Activated naive CD4-positive, alpha-beta T cell treated with anti-CD3 and anti-CD28 coated beads, Interleukin-2, amount 10 ng/mL, durations not matched to agents 7 days and 5 days (primary cell): ENCODE data around the gene POU1F1.

ENCODE experiments used
- CTCF ChIA-PET: fragments of 350-600 bp; sonication (Branson Sonifier 250); formaldehyde crosslinking; loops from one replicate; lab custom pipeline; 2021; ENCODE audit warnings: antibody characterized with exemption; lab: Charles Lee
- DNase-seq: peaks from one replicate; pipeline ENCODE4 v3.0.0-alpha.2; 2020
- H3K27ac Mint-ChIP-seq: one replicate; pipeline ENCODE4 v1.8.0; 2021; ENCODE audit warnings: mild to moderate bottlenecking, moderate library complexity, mixed read lengths
- H3K27me3 Mint-ChIP-seq: one replicate; pipeline ENCODE4 v1.8.0; 2021; ENCODE audit warnings: mild to moderate bottlenecking, mixed read lengths
- H3K36me3 Mint-ChIP-seq: one replicate; pipeline ENCODE4 v1.8.0; 2021; ENCODE audit warnings: mixed read lengths
- H3K4me1 Mint-ChIP-seq: one replicate; pipeline ENCODE4 v1.8.0; 2021; ENCODE audit warnings: mixed read lengths
- H3K4me3 Mint-ChIP-seq: one replicate; pipeline ENCODE4 v1.8.0; 2021; ENCODE audit warnings: mild to moderate bottlenecking, moderate library complexity, mixed read lengths
- H3K9me3 Mint-ChIP-seq: one replicate; pipeline ENCODE4 v1.8.0; 2021; ENCODE audit warnings: mixed read lengths

The POU1F1 gene

GRCh38 chr3:87233805-87234204 is 42.6 kb downstream of the POU1F1 start:
- H3K9me3 Mint-ChIP-seq = no peaks in the 10 kb centered on the region
- CTCF ChIA-PET = interaction anchor here (1.0 kb wide), 1 partner anchor 26 kb away, joined by 4 read pairs; no protein-coding TSS in a partner anchor
- H3K4me3 Mint-ChIP-seq = no peak overlapping the region
- peaks cover 13% of the 10 kb centered on the region for H3K36me3 Mint-ChIP-seq
- no peaks in the 10 kb centered on the region for H3K27me3 Mint-ChIP-seq
- no peak for DNase-seq
- H3K27ac Mint-ChIP-seq = no peak overlapping the region
- peaks cover 14% of the 10 kb centered on the region for H3K4me1 Mint-ChIP-seq

GRCh38 chr3:87229113-87229512 is 47.3 kb downstream of the POU1F1 start:
- CTCF ChIA-PET = no interaction called here
- DNase-seq = no peak
- Mint-ChIP-seq H3K27ac (no peak overlapping the region), H3K4me1 (peaks cover 26% of the 10 kb centered on the region), H3K4me3 (no peak overlapping the region), H3K36me3 (peaks cover 10% of the 10 kb centered on the region), H3K27me3 (peaks cover 20% of the 10 kb centered on the region), H3K9me3 (no peaks in the 10 kb centered on the region)

DNA sequence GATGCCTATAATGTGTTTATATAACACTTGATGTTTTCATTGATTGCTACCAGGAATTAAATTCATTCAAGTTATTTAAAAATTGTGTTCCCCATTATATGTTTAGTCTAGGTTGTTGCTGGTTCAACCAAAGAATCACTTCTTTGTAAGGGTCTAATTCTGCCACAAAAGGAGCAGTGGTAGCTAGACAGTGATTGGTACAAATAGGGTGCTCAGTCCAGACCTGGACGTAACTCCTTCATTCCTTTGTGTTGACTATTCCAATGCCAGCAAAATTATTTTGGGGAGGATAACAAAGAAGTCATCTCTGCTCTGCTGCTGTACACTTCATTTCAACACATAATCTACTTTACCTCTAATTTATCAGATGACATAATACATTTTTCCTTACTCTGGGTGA is 48.1 kb downstream of the POU1F1 start:
- peaks cover 26% of the 10 kb centered on the region for H3K4me1 Mint-ChIP-seq
- H3K27me3 Mint-ChIP-seq = peaks cover 22% of the 10 kb centered on the region
- H3K4me3 Mint-ChIP-seq = peak overlapping the region; percentile 96
- DNase-seq = no peak
- no peak overlapping the region for H3K27ac Mint-ChIP-seq
- H3K36me3 Mint-ChIP-seq = peaks cover 10% of the 10 kb centered on the region
- CTCF ChIA-PET = interaction anchor here (1.1 kb wide), 1 partner anchor 31 kb away, joined by 3 read pairs; no protein-coding TSS in a partner anchor
- no peaks in the 10 kb centered on the region for H3K9me3 Mint-ChIP-seq

DNA sequence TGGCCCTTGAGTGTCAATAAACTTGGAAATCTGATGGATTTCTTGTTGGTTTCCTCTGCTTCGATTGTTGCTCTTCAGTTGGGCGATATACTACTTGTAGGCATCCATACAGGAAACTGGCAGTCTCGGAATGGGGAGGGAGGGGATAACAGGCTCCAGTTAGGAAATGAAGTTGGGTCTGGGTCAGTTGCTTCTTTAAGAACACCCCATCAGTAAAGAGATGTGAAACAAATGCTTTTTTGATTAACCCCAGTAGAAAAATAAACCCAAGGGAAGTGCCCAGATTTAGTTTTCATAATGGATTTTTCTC is 48.6 kb downstream of the POU1F1 start:
- peaks cover 26% of the 10 kb centered on the region for H3K4me1 Mint-ChIP-seq
- CTCF ChIA-PET = interaction anchor here (1.1 kb wide), 1 partner anchor 32 kb away, joined by 3 read pairs; no protein-coding TSS in a partner anchor
- peak overlapping the region; percentile 96 for H3K4me3 Mint-ChIP-seq
- H3K9me3 Mint-ChIP-seq = no peaks in the 10 kb centered on the region
- H3K36me3 Mint-ChIP-seq = peaks cover 10% of the 10 kb centered on the region
- DNase-seq = no peak
- peak overlapping the region; percentile 92 for H3K27ac Mint-ChIP-seq
- H3K27me3 Mint-ChIP-seq = peaks cover 22% of the 10 kb centered on the region

- Mint-ChIP-seq H3K4me3 (peak within 1 kb of the TSS; percentile 96), H3K4me1 (peaks cover 26% of the 10 kb centered on the region), H3K27ac (peak within 1 kb of the TSS; percentile 92), H3K27me3 (peaks cover 23% of the 10 kb centered on the region), H3K36me3 (peaks cover 10% of the 10 kb centered on the region), H3K9me3 (no peaks in the 10 kb centered on the region)
- peak; percentile 94 for DNase-seq
- CTCF ChIA-PET = interaction anchor here (0.7 to 1.1 kb wide), 2 partner anchors 32 to 71 kb away, joined by 3 read pairs; no protein-coding TSS in a partner anchor
Measured at GRCh38 chr3:87227104-87227834, 49.1 kb downstream of the POU1F1 start, which contains the start of gene CHMP2B. Gene CHMP2B, plus strand, starts transcription at chr3:87227309. Its CDS starts 214 bp downstream, at chr3:87227523.

- no peak for DNase-seq
- Mint-ChIP-seq H3K27me3 (peaks cover 25% of the 10 kb centered on the region), H3K36me3 (peaks cover 5% of the 10 kb centered on the region), H3K27ac (no peak overlapping the region), H3K9me3 (no peaks in the 10 kb centered on the region), H3K4me3 (peak overlapping the region; percentile 57), H3K4me1 (peaks cover 26% of the 10 kb centered on the region)
- CTCF ChIA-PET = no interaction called here
Measured at GRCh38 chr3:87225659-87226058, 50.7 kb downstream of the POU1F1 start.

GRCh38 chr3:87219611-87220010 is 56.8 kb downstream of the POU1F1 start:
- Mint-ChIP-seq H3K9me3 (no peaks in the 10 kb centered on the region), H3K36me3 (no peaks in the 10 kb centered on the region), H3K4me3 (no peak overlapping the region), H3K4me1 (no peaks in the 10 kb centered on the region), H3K27me3 (peaks cover 16% of the 10 kb centered on the region), H3K27ac (no peak overlapping the region)
- CTCF ChIA-PET = no interaction called here
- no peak for DNase-seq

DNA sequence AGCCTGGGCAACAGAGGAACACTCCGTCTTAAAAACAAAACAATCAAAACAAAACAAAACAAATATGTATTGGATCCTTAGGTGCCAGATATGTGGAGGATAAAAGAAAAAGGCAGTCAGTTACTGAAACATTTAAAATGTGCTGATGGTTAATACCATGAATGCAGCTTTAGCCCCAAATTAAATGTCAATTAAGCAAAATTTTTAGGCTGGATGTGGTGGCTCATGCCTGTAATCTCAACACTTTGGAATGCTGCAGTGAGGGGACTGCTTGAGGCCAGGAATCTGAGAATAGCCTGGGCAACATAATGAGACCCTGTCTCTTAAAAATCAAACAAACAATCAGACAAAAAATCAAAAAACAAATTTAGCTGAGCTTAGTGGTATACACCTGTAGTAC is 57.8 kb downstream of the POU1F1 start:
- Mint-ChIP-seq H3K4me1 (no peaks in the 10 kb centered on the region), H3K4me3 (no peak overlapping the region), H3K27ac (no peak overlapping the region), H3K9me3 (no peaks in the 10 kb centered on the region), H3K27me3 (peaks cover 11% of the 10 kb centered on the region), H3K36me3 (no peaks in the 10 kb centered on the region)
- DNase-seq = no peak
- CTCF ChIA-PET = no interaction called here
